MCF 10A (cell line): ENCODE results near the gene SLC2A6. TPM values are rescaled to one million over a fixed set of nuclear protein-coding genes. Genes with fewer than 3 reads are reported as not detected.

Experiments
- BruUV-seq: library from RNA; stranded (reverse); fragments of 400-500 nt; replicated peaks from 2 replicates; lab custom pipeline; 2021; lab: Mats Ljungman, UMichigan
- CTCF ChIA-PET: fragments of 300-600 bp; sonication (Branson Sonifier 250); formaldehyde crosslinking; extraction: SDS; loops from one replicate; lab custom pipeline; 2021; ENCODE audit warnings: antibody characterized with exemption, inconsistent platforms; lab: Yijun Ruan, JAX
- POLR2A ChIA-PET: fragments of 300-600, 350-650 bp; sonication (Branson Sonifier 250); formaldehyde crosslinking; extraction: SDS; loops from one replicate; lab custom pipeline; 2020; ENCODE audit warnings: antibody characterized with exemption, inconsistent platforms; lab: Yijun Ruan, JAX
- DNase-seq: peaks from one replicate; pipeline ENCODE4 v3.0.0-alpha.2; 2018; ENCODE audit not compliant: unreplicated experiment
- H3K27ac Mint-ChIP-seq: one replicate; pipeline ENCODE4 v1.8.0; 2022; ENCODE audit warnings: mild to moderate bottlenecking, low read depth, mixed read lengths; ENCODE audit not compliant: unreplicated experiment
- H3K27me3 Mint-ChIP-seq: one replicate; pipeline ENCODE4 v1.8.0; 2022; ENCODE audit warnings: mixed read lengths; ENCODE audit not compliant: insufficient read depth, unreplicated experiment
- H3K36me3 Mint-ChIP-seq: one replicate; pipeline ENCODE4 v1.8.0; 2022; ENCODE audit warnings: mild to moderate bottlenecking, moderate library complexity, mixed read lengths; ENCODE audit not compliant: insufficient read depth, unreplicated experiment
- H3K4me1 Mint-ChIP-seq: one replicate; pipeline ENCODE4 v1.8.0; 2022; ENCODE audit warnings: mixed read lengths; ENCODE audit not compliant: insufficient read depth, unreplicated experiment
- H3K4me3 Mint-ChIP-seq: one replicate; pipeline ENCODE4 v1.8.0; 2022; ENCODE audit warnings: mild to moderate bottlenecking, moderate library complexity, mixed read lengths; ENCODE audit not compliant: unreplicated experiment
- H3K9me3 Mint-ChIP-seq: one replicate; pipeline ENCODE4 v1.8.0; 2022; ENCODE audit warnings: mixed read lengths; ENCODE audit not compliant: unreplicated experiment
- intact Hi-C: fragments of 100-400 bp; cut with micrococcal nuclease; formaldehyde crosslinking; loops from 2 replicates; pipeline ENCODE4 v1.14.1; 2022
- total RNA-seq: library from RNA; stranded (reverse); gene quantifications from 2 replicates; pipeline ENCODE4 v1.2.3, GENCODE V29; 2022
- TF ChIP-seq, protein P1 (sequence below): fragments of 200-600 bp; IDR thresholded peaks from one replicate; pipeline ENCODE4 v1.8.0; 2022; ENCODE audit warnings: antibody characterized with exemption, mild to moderate bottlenecking; ENCODE audit not compliant: unreplicated experiment

SLC2A6 gene
- total RNA-seq, 1 experiment from 2014 or later, result 0.42 TPM

DNA sequence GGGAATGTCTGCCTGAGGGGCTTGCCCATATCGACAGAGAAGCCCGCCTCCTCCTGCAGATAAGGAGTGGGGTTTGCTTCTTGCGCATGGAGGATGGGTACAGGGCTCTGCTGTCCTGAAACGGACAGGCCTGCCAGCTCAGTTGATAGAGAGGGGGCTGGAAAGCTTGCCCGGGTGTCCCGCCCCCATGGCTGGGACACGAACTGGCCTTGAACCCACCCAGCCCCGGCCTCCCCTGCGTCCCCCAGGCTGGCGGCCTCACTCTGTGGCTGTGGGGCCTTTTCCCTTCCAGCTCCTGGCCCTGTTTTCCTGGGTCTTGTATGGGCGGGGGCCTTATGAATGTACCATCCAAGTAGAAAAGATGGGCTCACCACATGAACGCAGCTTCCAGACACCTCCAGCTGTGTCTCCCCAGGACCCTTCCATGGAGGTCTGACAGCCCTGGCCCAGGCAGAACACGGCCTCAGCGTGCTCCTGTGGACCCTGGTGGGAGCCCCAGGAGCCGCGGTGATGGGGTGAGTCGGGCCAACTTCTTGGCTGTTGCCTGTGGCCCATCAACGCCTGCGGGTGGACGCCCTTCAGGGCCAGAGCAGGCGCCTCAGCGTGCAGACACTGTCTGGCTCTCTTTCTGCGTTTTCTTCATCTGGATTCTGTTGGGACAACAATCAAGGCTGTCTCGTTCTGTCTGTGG is 15.9 kb upstream of the SLC2A6 start:
- intact Hi-C loops, result no loop called here
- CTCF ChIA-PET, result interaction anchor here (0.5 to 1.1 kb wide), 5 partner anchors 46 to 633 kb away, joined by 3 to 8 read pairs (median 3); no protein-coding TSS in a partner anchor
- no peaks in the 10 kb centered on the region for H3K4me1 Mint-ChIP-seq
- H3K36me3 Mint-ChIP-seq, result no peaks in the 10 kb centered on the region
- H3K9me3 Mint-ChIP-seq, result no peaks in the 10 kb centered on the region
- BruUV-seq, result no TSS peak
- H3K27ac Mint-ChIP-seq, result no peak overlapping the region
- H3K27me3 Mint-ChIP-seq, result peaks cover 36% of the 10 kb centered on the region
- DNase-seq, result no peak
- no peak overlapping the region for H3K4me3 Mint-ChIP-seq
- TF ChIP-seq, protein P1, sequence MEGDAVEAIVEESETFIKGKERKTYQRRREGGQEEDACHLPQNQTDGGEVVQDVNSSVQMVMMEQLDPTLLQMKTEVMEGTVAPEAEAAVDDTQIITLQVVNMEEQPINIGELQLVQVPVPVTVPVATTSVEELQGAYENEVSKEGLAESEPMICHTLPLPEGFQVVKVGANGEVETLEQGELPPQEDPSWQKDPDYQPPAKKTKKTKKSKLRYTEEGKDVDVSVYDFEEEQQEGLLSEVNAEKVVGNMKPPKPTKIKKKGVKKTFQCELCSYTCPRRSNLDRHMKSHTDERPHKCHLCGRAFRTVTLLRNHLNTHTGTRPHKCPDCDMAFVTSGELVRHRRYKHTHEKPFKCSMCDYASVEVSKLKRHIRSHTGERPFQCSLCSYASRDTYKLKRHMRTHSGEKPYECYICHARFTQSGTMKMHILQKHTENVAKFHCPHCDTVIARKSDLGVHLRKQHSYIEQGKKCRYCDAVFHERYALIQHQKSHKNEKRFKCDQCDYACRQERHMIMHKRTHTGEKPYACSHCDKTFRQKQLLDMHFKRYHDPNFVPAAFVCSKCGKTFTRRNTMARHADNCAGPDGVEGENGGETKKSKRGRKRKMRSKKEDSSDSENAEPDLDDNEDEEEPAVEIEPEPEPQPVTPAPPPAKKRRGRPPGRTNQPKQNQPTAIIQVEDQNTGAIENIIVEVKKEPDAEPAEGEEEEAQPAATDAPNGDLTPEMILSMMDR, result no peak
- POLR2A ChIA-PET, result no interaction called here

DNA sequence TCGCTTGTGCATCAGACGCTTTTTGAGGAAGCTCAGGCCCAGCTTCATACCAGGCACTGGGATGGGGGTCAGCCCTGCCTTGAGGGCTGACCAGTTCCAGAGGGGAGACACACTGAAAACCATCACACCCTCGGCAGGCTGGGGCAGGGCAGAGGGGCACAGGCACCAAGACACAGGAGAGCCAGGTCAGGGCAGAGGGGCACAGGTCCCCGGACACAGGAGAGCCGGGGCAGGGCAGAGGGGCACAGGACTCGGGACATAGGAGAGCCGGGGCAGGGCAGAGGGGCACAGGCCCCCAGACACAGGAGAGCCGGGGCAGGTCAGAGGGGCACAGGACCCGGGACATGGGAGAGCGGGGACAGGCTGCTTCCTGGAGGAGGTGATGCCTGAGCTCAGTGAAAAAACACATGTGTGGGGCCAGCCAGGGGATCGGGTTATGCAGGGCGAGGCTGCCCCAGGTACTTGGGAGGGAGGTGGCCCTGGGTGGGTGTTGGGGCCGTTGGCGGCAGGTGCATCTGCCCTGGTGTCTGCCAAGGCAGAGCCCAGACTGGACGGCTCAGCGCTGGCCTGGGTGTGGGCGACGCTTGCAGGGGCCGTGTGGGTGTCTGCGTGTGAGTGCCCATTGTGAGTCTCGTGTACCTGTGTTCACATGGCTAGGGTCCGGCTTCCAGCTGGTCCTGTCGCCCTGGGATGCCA is 15.1 kb upstream of the SLC2A6 start:
- H3K27me3 Mint-ChIP-seq, result peaks cover 36% of the 10 kb centered on the region
- TF ChIP-seq, protein P1, result no peak
- POLR2A ChIA-PET, result no interaction called here
- no peaks in the 10 kb centered on the region for H3K36me3 Mint-ChIP-seq
- BruUV-seq, result no TSS peak
- CTCF ChIA-PET, result interaction anchor here (0.6 to 1.1 kb wide), 4 partner anchors 22 to 469 kb away, joined by 3 read pairs; no protein-coding TSS in a partner anchor
- H3K4me3 Mint-ChIP-seq, result no peak overlapping the region
- H3K9me3 Mint-ChIP-seq, result no peaks in the 10 kb centered on the region
- intact Hi-C loops, result no loop called here
- DNase-seq, result no peak
- H3K27ac Mint-ChIP-seq, result no peak overlapping the region
- no peaks in the 10 kb centered on the region for H3K4me1 Mint-ChIP-seq

DNA sequence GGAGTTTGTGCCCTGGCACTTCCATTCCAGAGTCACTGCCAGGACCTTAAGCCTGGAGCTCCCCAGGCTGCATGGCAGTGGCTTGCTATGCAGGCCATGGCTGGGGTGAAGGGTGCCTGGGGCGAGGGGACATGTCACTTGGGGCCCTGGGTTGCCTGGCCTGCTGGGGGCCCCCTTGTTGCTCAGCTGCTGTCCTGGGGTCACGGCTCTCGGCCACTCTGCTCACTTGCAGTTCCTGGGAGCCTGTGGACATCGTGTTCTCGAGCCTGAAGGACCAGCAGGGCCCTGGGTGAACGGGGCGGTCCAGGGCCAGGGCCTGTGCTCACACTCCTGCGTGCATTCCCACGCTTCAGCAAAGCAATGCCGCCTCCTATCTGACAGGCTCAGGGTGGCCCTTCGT is 14.5 kb upstream of the SLC2A6 start:
- no peaks in the 10 kb centered on the region for H3K4me1 Mint-ChIP-seq
- no TSS peak for BruUV-seq

More for the DNA sequence above, 14.5 kb upstream of the SLC2A6 start:
- CTCF ChIA-PET, result interaction anchor here (0.7 kb wide), 1 partner anchor 21 kb away, joined by 3 read pairs; no protein-coding TSS in a partner anchor
- Mint-ChIP-seq H3K27ac (no peak overlapping the region), H3K36me3 (no peaks in the 10 kb centered on the region), H3K4me3 (no peak overlapping the region), H3K27me3 (peaks cover 30% of the 10 kb centered on the region), H3K9me3 (no peaks in the 10 kb centered on the region)
- no peak for DNase-seq
- intact Hi-C loops, result no loop called here
- TF ChIP-seq, protein P1, result no peak
- POLR2A ChIA-PET, result no interaction called here
